ENCODE results near the gene EPS8L3. TPM values are rescaled to one million over a fixed set of nuclear protein-coding genes. Genes with fewer than 3 reads are reported as not detected.
A peak's percentile ranks its signal among the peaks of the same experiment; 100 is the strongest.

The EPS8L3 gene
- total and polyA plus RNA-seq, 8 donors = 0.39 to 4.3 (median 1.4) TPM

- H3K27me3 ChIP-seq = no peaks in the 10 kb centered on the region
- H3K36me3 ChIP-seq = no peaks in the 10 kb centered on the region
- FAIRE-seq = no peak
- 75 to 94% methylated on average over 14 of the region's 14 CpGs for WGBS, 2 donors
- DNase-seq = peak in 2 of 6 donors; percentile 8 to 45
- H3K9me3 ChIP-seq = no peaks in the 10 kb centered on the region
- no peak overlapping the region for H3K4me3 ChIP-seq
- no peak for TF ChIP-seq CTCF (IDR thresholded peaks at IDR 0.05)
- intact Hi-C loops (cut with DNase I) = no loop called here
- no peak overlapping the region for H3K27ac ChIP-seq
- ATAC-seq = no peak
- H3K4me1 ChIP-seq = no peaks in the 10 kb centered on the region
Observed at GRCh38 chr1:109761227-109762038, 2.3 kb downstream of the EPS8L3 start.

DNA sequence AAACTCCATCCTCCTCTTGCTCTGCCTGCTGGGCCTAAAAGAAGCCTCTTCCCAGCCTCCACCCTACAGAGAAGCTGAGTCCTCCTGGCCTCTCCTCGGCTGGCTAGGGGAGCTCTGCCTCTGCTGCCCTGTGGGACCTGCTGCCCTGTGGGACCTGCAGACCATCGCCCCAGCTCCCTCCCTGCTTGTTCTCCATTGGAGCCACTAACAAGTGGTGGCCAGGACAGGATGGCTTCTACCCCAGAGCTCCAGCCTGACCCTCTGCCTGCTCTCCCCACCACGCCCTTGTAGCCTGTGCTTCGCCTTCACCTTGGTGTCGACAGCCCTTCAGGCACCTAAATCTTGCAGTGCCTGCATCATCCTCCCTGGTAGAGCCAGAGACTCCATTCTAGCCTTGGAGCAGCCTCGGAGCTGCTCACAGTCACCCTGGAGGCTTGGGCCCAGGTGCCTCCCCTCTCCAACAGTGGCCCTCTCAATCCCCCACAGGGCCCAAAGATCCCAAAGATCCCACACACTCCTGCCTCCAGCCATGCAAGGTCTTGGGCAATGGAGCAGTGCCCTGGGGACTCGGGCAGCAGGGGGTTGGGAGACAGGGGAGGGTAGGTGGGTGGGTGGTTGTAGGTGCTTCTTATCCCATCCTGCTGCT lies 3.0 kb downstream of the EPS8L3 start:
- ATAC-seq = no peak
- Histone ChIP-seq H3K36me3 (no peaks in the 10 kb centered on the region), H3K4me1 (no peaks in the 10 kb centered on the region), H3K27ac (no peak overlapping the region), H3K27me3 (no peaks in the 10 kb centered on the region), H3K9me3 (no peaks in the 10 kb centered on the region), H3K4me3 (no peak overlapping the region)
- TF ChIP-seq CTCF (IDR thresholded peaks at IDR 0.05) = no peak
- FAIRE-seq = no peak
- peak in 1 of 6 donors; percentile 8 for DNase-seq
- WGBS, 2 donors = 83 to 89% methylated on average over 7 of the region's 7 CpGs
- intact Hi-C loops (cut with DNase I) = no loop called here

- no peak overlapping the region for H3K4me3 ChIP-seq
- H3K27ac ChIP-seq = no peak overlapping the region
- no peak for TF ChIP-seq CTCF (IDR thresholded peaks at IDR 0.05)
- H3K4me1 ChIP-seq = no peaks in the 10 kb centered on the region
- FAIRE-seq = no peak
- intact Hi-C loops (cut with DNase I) = no loop called here
- 86 to 94% methylated on average over 11 of the region's 11 CpGs for WGBS, 2 donors
- H3K36me3 ChIP-seq = no peaks in the 10 kb centered on the region
- H3K27me3 ChIP-seq = no peaks in the 10 kb centered on the region
- DNase-seq = peak in 1 of 6 donors; percentile 5
- no peaks in the 10 kb centered on the region for H3K9me3 ChIP-seq
- ATAC-seq = no peak
Observed at GRCh38 chr1:109759513-109760334, 4.0 kb downstream of the EPS8L3 start.

DNA sequence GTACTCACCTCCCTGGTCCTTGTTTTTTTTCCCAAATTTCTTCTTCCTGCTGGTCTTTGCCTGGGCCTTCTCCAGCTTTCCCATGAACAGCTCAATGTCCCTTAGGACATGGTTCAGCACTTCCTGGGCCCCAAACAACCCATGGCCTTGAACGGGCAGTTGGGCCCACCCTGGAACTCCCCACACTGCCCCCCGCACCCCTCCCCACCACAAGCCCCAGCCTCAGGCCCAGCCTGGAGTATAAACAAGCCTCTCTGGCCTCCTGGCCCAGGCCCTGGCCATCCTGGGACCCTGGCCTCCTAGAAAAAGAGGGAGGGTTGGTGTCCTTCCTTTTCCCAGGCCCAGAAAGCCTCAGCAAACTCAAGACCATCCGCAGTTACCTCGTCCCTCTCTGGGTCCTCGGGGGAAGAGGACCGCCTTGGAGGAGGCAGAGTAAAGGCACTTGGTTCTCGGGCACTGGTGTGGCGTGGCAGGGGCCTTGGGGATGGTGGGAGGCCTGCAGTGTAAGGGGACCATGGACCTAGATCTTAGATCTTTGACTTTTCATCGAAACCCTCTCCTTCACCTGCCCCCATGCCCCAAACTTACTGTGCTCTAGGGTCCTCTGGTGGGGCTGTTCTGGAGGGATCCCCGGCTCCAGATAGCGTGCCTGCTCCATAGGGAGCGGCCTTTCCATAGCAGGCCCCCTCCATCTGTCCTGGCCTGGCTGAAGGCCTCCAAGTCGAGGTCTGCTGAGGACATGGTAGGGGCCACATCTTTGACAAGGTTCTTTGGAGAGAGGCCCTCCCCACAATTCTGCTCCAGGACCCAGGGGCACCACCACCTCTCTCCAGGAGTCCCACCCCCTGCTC lies 5.6 kb downstream of the EPS8L3 start:
- intact Hi-C loops (cut with DNase I) = no loop called here
- no peak overlapping the region for H3K4me3 ChIP-seq
- no peaks in the 10 kb centered on the region for H3K4me1 ChIP-seq
- ATAC-seq (no peak), DNase-seq (peak in 1 of 6 donors; percentile 6), FAIRE-seq (no peak)
- H3K27ac ChIP-seq = no peak overlapping the region
- no peaks in the 10 kb centered on the region for H3K27me3 ChIP-seq
- no peaks in the 10 kb centered on the region for H3K9me3 ChIP-seq
- no peaks in the 10 kb centered on the region for H3K36me3 ChIP-seq
- TF ChIP-seq CTCF (IDR thresholded peaks at IDR 0.05) = no peak
- 86 to 90% methylated on average over 13 of the region's 13 CpGs for WGBS, 2 donors
